ENCODE results near the gene CDCA3.

DNA sequence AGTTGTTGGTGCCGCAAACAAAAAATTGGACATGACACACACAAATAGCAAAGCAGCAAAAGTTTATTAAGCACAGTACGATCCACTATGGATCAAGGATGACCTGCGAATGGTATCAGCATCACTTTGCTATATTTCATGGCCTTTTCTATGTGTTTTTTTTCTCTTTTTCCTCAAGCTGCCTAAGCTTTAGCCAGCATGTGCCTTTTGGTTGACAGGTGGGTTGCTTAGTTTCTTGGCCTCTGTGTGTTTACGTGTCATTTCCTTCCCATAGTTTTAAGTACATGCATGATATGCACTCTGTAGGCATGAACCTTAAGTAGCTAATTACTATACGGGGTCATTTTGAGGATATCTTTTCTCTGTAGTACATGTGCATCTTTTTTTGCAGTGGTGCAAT, 51.9 kb downstream of the CDCA3 start:
- TF ChIP-seq GATA2 (IDR thresholded peaks at IDR 0.05; ENCODE audit: low read depth, low read length) (no peak), GATA3 (IDR thresholded peaks at IDR 0.05; ENCODE audit: low read depth, low read length) (no peak)

Measured in SH-SY5Y (cell line).